DND-41 (cell line): ENCODE results near the gene MSX2.

Source experiments
- ATAC-seq: fragments of 200-7000 bp; cut with Tn5 transposase; 3 replicates; pipeline ENCODE4 v1.9.1; 2021; ENCODE audit warnings: low read depth; ENCODE audit not compliant: insufficient read depth
- DNase-seq: peaks from one replicate; pipeline ENCODE4 v3.0.0-alpha.2; 2020
- H2AFZ ChIP-seq: 2 replicates; pipeline ENCODE4 v1.6.0; 2012; ENCODE audit warnings: low read depth, low read length
- H3K27ac ChIP-seq: 2 replicates; pipeline ENCODE4 v1.5.1; 2012; ENCODE audit warnings: low read length, inconsistent platforms
- H3K27me3 ChIP-seq: fragments of 200-600 bp; sonication (generic); 2 replicates; pipeline ENCODE4 v1.6.0; 2012; ENCODE audit warnings: low read length, mild to moderate bottlenecking, inconsistent platforms; ENCODE audit not compliant: insufficient read depth, poor library complexity
- H3K36me3 ChIP-seq: 2 replicates; pipeline ENCODE4 v1.5.1; 2012; ENCODE audit warnings: low read length, inconsistent platforms; ENCODE audit not compliant: insufficient read depth
- H3K4me1 ChIP-seq: 2 replicates; pipeline ENCODE4 v1.5.1; 2012; ENCODE audit warnings: mild to moderate bottlenecking, low read length; ENCODE audit not compliant: insufficient read depth
- H3K4me2 ChIP-seq: 2 replicates; pipeline ENCODE4 v1.6.0; 2012; ENCODE audit warnings: mild to moderate bottlenecking, moderate library complexity, low read length, inconsistent platforms; ENCODE audit not compliant: insufficient read depth
- H3K4me3 ChIP-seq, 2 experiments: fragments of 200-600 bp in 1 of 2; shearing (Covaris generic) in 1 of 2; 2 replicates each; pipeline ENCODE4 v1.5.1; 2012 to 2016; ENCODE audit warnings: inconsistent platforms in 2 of 2, low read length in 2 of 2, mild to moderate bottlenecking in 2 of 2, low read depth in 1 of 2, moderate library complexity in 1 of 2
- H3K79me2 ChIP-seq: 2 replicates; pipeline ENCODE4 v1.6.0; 2012; ENCODE audit warnings: low read length, inconsistent platforms; ENCODE audit not compliant: insufficient read depth
- H3K9ac ChIP-seq: 2 replicates; pipeline ENCODE4 v1.6.0; 2012; ENCODE audit warnings: low read depth, mild to moderate bottlenecking, inconsistent platforms, low read length, moderate library complexity
- H3K9me3 ChIP-seq: 2 replicates; pipeline ENCODE4 v1.5.1; 2012; ENCODE audit warnings: low read length, moderate library complexity, mild to moderate bottlenecking, inconsistent platforms; ENCODE audit not compliant: insufficient read depth, severe bottlenecking
- H4K20me1 ChIP-seq: 2 replicates; pipeline ENCODE4 v1.6.0; 2012; ENCODE audit warnings: low read length; ENCODE audit not compliant: insufficient read depth
- CTCF ChIP-seq: IDR thresholded peaks from 2 replicates; pipeline ENCODE4 v1.5.1; 2012; ENCODE audit warnings: borderline replicate concordance, low read length, moderate library complexity, mild to moderate bottlenecking; ENCODE audit not compliant: poor library complexity, severe bottlenecking; ENCODE audit errors: extremely low read depth
- EZH2 ChIP-seq: IDR thresholded peaks from 3 replicates; pipeline ENCODE4 v1.6.1; 2012; ENCODE audit warnings: borderline replicate concordance, low read depth, mild to moderate bottlenecking, moderate library complexity, low read length, inconsistent platforms; ENCODE audit not compliant: severe bottlenecking

MSX2 gene

GRCh38 chr5:174717826-174718455 is 6.4 kb upstream of the MSX2 start:
- Histone ChIP-seq H3K9me3 (no peaks in the 10 kb centered on the region), H3K4me1 (no peaks in the 10 kb centered on the region), H3K27ac (no peak overlapping the region), H3K36me3 (no peaks in the 10 kb centered on the region), H3K79me2 (no peaks in the 10 kb centered on the region), H3K27me3 (peaks cover 3% of the 10 kb centered on the region), H3K4me3 (no peak overlapping the region), H3K4me2 (no peak overlapping the region), H4K20me1 (no peaks in the 10 kb centered on the region), H3K9ac (no peak overlapping the region), H2AFZ (no peak overlapping the region)
- ATAC-seq (no peak), DNase-seq (no peak)
- no peak for TF ChIP-seq CTCF
- TF ChIP-seq EZH2 = no peak

GRCh38 chr5:174718880-174719610 is 5.3 kb upstream of the MSX2 start:
- Histone ChIP-seq H3K4me3 (no peak overlapping the region), H4K20me1 (no peaks in the 10 kb centered on the region), H3K36me3 (no peaks in the 10 kb centered on the region), H3K4me1 (no peaks in the 10 kb centered on the region), H3K27ac (no peak overlapping the region), H3K9me3 (no peaks in the 10 kb centered on the region), H3K4me2 (no peak overlapping the region), H3K27me3 (peaks cover 3% of the 10 kb centered on the region), H2AFZ (no peak overlapping the region), H3K9ac (no peak overlapping the region), H3K79me2 (no peaks in the 10 kb centered on the region)
- DNase-seq = no peak
- TF ChIP-seq EZH2 = no peak
- TF ChIP-seq CTCF = no peak
- no peak for ATAC-seq

- no peak overlapping the region for H3K9ac ChIP-seq
- H3K36me3 ChIP-seq = no peaks in the 10 kb centered on the region
- TF ChIP-seq EZH2 (no peak), CTCF (no peak)
- H3K4me2 ChIP-seq = no peak overlapping the region
- DNase-seq = no peak
- no peak overlapping the region for H2AFZ ChIP-seq
- H3K9me3 ChIP-seq = no peaks in the 10 kb centered on the region
- no peaks in the 10 kb centered on the region for H3K4me1 ChIP-seq
- peaks cover 3% of the 10 kb centered on the region for H3K27me3 ChIP-seq
- no peak overlapping the region for H3K4me3 ChIP-seq
- H3K27ac ChIP-seq = no peak overlapping the region
- ATAC-seq = no peak
- H3K79me2 ChIP-seq = no peaks in the 10 kb centered on the region
- H4K20me1 ChIP-seq = no peaks in the 10 kb centered on the region
These were observed 4.4 kb upstream of the MSX2 start for GRCh38 chr5:174719793-174720611.
